ENCODE measurements around the gene ERC2. TPM values are rescaled to one million over a fixed set of nuclear protein-coding genes. Genes with fewer than 3 reads are reported as not detected.

Gene ERC2
- total and polyA plus RNA-seq, 12 donors, result 0.22 to 4.2 (median 1.7) TPM

DNA sequence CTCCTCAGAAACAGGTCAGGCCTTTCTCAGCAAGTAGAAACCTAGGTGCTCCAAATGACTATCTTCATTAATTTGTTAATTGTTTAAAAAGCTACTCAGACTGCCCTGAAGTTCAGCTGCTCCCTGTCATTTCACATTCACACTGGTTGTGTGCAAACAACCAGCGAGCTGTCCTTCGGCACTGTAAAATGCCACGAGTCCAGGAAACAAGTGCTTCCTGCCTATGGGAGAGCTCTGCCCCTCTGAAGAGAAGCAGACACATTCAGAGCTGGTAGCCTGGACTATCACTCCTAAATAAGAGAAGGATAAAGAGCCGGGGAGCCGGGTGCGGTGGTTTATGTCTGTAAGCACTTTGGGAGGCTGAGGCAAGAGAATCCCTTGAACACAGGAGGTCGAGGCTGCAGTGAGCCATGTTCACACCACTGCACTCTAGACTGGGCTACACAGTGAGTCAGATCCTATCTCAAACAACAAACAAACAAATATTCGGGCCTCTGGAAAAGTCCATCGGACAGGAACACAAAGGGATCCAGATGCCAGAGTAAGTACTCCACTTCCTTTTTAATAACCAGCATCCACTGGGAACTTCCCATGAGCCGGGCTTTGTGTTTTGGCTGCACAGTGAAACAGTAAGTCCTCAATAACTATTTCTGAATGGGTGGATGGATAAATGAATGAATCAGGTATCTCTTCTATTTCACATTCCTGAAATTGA is 866.7 kb downstream of the ERC2 start:
- H3K27ac ChIP-seq, result no peak overlapping the region
- H3K27me3 ChIP-seq, result peaks cover 0 to 13% (median 3%) of the 10 kb centered on the region in 7 donors
- no peaks in the 10 kb centered on the region for H3K9me3 ChIP-seq
- H3K4me3 ChIP-seq, result no peak overlapping the region
- no peak for ATAC-seq
- TF ChIP-seq, protein P1, sequence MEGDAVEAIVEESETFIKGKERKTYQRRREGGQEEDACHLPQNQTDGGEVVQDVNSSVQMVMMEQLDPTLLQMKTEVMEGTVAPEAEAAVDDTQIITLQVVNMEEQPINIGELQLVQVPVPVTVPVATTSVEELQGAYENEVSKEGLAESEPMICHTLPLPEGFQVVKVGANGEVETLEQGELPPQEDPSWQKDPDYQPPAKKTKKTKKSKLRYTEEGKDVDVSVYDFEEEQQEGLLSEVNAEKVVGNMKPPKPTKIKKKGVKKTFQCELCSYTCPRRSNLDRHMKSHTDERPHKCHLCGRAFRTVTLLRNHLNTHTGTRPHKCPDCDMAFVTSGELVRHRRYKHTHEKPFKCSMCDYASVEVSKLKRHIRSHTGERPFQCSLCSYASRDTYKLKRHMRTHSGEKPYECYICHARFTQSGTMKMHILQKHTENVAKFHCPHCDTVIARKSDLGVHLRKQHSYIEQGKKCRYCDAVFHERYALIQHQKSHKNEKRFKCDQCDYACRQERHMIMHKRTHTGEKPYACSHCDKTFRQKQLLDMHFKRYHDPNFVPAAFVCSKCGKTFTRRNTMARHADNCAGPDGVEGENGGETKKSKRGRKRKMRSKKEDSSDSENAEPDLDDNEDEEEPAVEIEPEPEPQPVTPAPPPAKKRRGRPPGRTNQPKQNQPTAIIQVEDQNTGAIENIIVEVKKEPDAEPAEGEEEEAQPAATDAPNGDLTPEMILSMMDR (IDR thresholded peaks at IDR 0.05), result no peak
- DNase-seq, result no peak
- no peaks in the 10 kb centered on the region for H3K4me1 ChIP-seq
- WGBS, 2 donors, result 42 to 52% methylated on average over 10 of the region's 10 CpGs
- intact Hi-C loops (cut with DNase I), result no loop called here
- H3K36me3 ChIP-seq, result no peaks in the 10 kb centered on the region

GRCh38 chr3:55598224-55598623 is 870.0 kb downstream of the ERC2 start:
- intact Hi-C loops (cut with DNase I), result no loop called here
- TF ChIP-seq, protein P1 (IDR thresholded peaks at IDR 0.05), result no peak
- DNase-seq, result no peak

DNA sequence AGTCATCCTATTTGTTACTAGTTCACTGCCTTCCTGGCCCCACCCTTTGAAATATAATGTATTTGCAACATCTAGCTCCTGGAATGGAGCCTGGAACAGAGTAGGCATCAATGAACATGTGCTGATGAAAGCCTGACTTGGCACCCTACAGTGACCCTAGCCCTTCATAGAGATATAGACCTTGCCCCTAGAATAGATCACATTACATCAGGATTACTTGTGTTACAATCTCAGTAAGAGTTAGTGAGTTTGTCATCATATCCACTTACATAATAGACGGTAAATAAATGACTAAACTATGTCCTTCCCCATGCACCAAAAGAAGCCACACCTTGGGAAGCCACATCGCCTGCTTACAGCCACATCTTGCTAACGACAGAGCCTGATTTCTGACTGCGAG is 870.6 kb downstream of the ERC2 start:
- H3K36me3 ChIP-seq, result no peaks in the 10 kb centered on the region
- DNase-seq (no peak), ATAC-seq (no peak)
- no peaks in the 10 kb centered on the region for H3K9me3 ChIP-seq
- intact Hi-C loops (cut with DNase I), result no loop called here
- 94% methylated on average over 4 of the region's 4 CpGs for WGBS, 2 donors
- no peak overlapping the region for H3K4me3 ChIP-seq
- no peaks in the 10 kb centered on the region for H3K4me1 ChIP-seq
- TF ChIP-seq, protein P1 (IDR thresholded peaks at IDR 0.05), result no peak
- no peak overlapping the region for H3K27ac ChIP-seq
- peaks cover 0 to 16% (median 3%) of the 10 kb centered on the region in 7 donors for H3K27me3 ChIP-seq

More at GRCh38 chr3:55598224-55598623, 870.0 kb downstream of the ERC2 start:
- H3K27ac ChIP-seq, result no peak overlapping the region
- no peak for ATAC-seq
- peaks cover 0 to 16% (median 3%) of the 10 kb centered on the region in 7 donors for H3K27me3 ChIP-seq
- no peak overlapping the region for H3K4me3 ChIP-seq
- H3K9me3 ChIP-seq, result no peaks in the 10 kb centered on the region
- WGBS, 2 donors, result 91 to 92% methylated on average over 2 of the region's 2 CpGs
- H3K36me3 ChIP-seq, result no peaks in the 10 kb centered on the region
- no peaks in the 10 kb centered on the region for H3K4me1 ChIP-seq

DNA sequence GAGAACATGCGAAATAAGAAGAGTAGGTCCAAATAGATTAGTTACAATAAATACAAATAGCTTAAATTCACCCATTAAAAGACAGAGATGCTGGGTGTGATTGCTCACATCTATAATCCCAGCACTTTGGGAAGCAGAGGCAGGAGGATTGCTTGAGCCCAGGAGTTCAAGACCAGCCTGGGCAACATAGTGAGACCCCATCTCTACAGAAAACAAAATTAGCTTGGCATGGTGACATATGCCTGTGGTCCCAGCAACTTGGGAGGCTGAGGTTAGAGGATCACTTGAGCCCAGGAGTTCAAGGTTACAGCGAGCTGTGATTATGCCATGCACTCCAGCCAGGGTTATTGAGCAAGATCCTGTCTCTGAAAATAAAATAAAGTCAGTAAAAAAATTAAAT is 872.1 kb downstream of the ERC2 start:
- H3K4me1 ChIP-seq, result no peaks in the 10 kb centered on the region
- WGBS, 2 donors, result 94 to 97% methylated on average over 2 of the region's 2 CpGs
- peaks cover 0 to 10% (median 0%) of the 10 kb centered on the region in 7 donors for H3K27me3 ChIP-seq
- no peaks in the 10 kb centered on the region for H3K9me3 ChIP-seq
- no peak for ATAC-seq
- no peaks in the 10 kb centered on the region for H3K36me3 ChIP-seq
- no peak for DNase-seq
- H3K27ac ChIP-seq, result no peak overlapping the region
- TF ChIP-seq, protein P1 (IDR thresholded peaks at IDR 0.05), result no peak
- no peak overlapping the region for H3K4me3 ChIP-seq
- intact Hi-C loops (cut with DNase I), result no loop called here

Data from heart right ventricle (tissue), 16 donors.